Activated CD8-positive, alpha-beta memory T cell treated with anti-CD3 and anti-CD28 coated beads for 24 hours (primary cell): ENCODE measurements around the gene RIBC2.
"Not testable (repeated sequence)": the region's sequence is repeated elsewhere in the genome, so short reads cannot be mapped to it uniquely, and the experiment has no call there.

ENCODE experiments used
- DNase-seq: peaks from one replicate; pipeline ENCODE4 v3.0.0-alpha.2; 2020

Gene RIBC2

DNA sequence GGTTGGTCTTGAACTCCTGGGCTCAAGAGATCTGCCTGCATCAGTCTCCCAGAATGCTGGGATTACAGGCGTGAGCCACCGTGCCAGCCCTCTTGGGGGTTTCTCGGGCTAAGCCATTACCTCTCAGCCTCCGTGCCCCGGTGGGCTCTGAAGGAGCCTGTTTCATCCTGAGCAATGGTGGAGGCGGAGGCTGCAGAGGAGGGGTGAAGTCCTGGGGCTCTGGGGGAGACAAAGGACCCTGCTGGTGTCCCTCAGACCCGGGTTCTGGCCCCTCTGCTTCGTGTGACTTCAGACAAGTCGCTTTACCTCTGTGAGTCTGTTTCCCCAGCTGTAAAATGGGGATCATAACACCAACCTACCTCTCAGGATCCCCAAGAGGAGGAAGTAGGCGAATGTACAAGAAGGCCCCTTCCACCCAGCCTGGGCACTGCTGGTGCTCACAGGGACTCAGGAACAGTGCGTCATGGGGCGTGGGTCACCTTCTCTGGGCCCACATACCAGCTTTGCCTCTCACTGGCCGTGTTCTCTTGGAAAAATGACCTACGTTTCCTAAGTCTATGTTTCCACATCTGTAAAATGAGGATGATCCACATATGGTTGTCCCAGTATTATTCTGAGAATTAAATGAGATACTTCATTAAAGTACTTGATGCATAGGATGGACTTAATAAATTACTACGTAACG, 36.8 kb downstream of the RIBC2 start:
- DNase-seq = no peak

DNA sequence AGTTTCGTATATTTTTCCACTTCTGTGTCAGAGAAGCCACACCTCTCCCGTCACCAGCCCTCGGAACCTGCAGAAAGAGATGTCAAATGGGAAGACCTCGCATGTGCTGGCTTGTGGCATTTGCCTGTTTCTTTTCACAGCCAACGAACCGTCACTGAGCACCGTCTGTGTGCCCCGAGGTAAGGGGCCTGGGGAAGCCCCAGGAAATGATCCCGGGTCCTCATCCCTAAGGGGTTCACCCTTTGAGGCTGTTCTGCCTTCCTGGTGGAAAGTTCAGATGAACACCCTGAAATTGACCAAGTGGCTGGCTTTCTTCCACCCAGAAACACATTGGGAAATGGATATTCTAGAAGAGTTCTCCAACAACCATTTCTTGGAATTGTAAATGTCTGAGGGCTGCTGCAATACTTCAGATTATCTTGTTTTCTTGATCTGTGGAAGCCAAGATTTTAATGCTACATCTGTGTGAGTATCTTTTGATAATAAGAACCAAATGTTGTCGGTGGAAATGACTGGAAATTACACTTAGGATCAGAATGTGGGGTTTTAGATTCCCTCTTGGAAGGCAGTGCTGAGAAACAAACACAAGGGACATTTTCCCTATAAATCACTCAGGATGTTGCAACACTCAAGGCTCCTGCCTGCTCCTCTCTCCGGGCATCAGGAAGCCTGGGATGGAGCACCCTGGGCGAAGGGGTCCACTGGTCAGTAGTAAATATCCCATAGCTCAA, 37.6 kb downstream of the RIBC2 start:
- DNase-seq = no peak

DNA sequence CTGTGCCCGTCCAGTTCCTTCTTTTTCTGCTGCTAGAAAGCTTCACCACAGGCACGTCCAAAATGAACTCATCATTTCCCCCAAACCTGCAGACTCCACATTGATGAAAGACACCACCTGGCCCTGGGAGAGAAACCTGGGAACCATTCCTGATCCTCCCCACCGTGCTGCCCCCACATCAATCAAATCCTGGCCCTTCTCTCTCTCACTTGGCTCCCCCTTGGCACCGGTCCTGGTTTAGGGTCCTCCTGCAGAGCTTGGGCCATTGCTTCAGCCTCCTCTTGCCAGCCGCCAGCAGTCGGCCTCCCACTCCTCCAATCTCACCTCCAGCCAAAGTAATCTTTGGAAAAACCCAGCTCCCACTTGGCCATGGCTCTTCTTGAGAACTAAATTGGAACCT, 38.5 kb downstream of the RIBC2 start:
- DNase-seq = no peak

DNA sequence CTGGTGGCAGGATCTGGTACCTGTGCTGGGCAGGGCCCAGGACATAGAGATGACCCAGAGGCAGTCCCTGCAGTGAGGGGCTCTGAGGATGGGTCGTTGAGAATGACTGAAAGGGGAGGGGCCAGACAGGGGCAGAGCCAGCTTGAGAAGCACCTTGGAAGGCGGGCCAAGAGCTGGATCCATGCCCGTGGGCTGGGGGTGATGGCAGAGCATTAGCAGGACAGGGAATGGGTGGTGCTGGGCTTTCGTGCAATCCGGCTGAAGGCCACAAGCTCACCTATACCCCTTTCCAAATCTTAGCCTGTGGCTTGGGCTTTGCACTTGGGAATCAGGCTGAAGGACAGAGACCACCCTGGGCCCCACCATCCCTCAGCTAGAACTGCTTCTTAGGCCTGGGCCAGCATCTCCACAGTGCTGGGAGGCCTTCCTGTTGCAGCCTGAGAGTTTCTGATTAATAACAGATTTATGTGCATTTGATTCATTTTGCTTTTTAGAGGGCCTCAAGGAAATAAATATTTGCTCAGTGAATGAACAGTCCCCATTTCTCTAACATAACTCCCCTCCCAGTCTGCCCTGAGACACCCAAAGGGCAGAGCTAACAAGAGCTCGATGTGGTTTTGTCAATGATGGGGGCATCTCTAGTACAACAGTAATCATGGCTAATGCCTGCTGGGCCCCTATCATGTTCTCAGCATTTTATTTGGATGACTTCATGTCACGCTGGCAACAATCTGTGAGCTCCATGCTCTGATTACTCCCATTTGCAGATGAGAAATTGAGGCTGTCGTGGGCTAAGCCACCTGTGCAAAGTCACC, 39.3 kb downstream of the RIBC2 start:
- no peak for DNase-seq

DNA sequence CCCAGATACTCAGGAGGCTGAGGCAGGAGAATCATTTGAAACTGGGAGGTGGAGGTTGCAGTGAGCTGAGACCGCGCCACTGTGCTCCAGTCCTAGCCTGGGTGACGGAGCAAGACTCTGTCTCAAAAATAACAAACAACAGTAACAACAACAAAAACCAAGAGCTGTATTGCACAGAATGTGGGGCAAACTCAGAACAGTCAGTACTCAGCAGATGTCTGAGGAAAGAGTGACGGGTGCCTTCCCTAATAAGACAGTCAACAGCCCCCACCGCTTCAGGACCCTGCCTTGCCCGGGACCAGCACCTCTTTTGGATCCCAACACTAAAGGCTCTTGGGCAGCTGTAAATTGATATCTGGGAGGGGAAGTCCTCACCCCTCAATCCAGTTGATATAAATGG, 40.3 kb downstream of the RIBC2 start:
- no peak for DNase-seq

DNA sequence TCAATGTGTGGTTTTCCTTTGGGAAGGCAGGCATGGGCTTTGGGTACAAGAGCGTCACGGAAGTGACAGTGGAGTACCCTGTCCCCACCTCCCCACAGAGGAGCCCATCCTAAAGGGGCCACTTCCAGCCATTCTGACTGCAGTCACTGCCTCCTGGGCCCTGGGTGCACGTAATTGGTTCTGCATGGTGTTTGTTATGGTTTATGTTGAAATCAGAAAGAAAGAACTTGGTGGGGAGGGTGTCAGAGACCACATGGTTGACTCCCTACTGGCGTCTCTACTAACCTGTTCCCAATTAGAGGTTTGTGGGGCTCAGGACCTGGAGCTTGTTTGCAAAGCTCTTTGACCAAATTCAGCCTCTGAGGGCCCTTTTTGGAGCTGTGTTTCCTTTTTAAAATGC, 40.8 kb downstream of the RIBC2 start:
- no peak for DNase-seq

DNA sequence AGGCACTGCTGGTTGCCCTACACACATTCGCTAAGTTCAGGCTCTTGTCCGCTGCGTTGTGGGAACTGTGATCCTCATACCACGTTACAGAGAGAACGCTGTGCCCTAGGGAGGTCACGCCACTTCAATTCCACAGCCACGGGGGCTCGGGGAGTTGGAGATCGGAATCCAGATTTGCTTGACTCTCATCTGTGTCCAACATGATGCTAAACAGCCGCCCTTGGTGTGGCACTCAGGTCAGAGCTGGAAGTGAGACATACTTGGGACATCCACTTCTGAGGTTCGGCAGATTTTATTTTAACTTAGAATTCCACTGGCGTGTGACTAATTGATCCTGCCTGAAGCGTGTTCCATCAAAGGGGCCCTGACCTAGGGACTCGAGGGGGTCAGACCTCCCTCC, 41.7 kb downstream of the RIBC2 start:
- no peak for DNase-seq

DNA sequence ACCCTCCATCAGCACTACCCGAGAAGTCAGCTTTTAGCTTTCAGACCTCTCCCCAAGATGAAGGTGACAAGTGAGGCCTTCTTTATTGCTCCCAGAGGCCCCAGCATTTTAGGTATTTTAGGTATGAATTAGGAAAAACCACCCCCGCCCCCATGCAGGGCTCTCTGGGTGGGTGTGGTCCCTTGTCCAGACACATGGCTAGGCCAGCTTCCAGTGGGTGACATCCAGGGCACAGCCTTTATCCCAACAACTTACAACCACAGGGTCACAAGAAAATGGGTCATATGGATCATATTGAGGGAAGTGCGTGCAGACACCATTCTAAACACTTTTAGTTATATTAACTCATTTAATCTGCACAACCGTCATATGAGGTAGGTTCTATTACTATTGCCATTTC, 42.1 kb downstream of the RIBC2 start:
- DNase-seq = no peak

DNA sequence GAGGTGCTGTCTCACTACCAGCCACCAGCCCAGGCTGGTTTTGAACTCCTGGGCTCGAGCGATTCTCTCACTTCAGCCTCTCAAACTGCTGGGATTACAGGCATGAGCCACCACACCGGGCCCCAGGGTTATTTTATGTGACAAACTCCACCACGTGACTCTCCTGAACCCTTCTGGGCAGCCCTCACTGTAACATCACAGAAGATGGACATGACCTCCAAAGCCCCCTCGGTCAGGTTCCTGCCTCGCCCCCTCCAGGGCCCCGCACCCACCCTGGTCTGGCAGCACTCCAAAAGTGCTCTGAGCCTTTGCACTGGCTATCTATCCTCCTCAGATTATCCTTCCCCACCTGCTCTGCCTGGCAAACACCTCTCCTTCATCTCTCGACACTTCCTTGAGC, 43.3 kb downstream of the RIBC2 start:
- no peak for DNase-seq

DNA sequence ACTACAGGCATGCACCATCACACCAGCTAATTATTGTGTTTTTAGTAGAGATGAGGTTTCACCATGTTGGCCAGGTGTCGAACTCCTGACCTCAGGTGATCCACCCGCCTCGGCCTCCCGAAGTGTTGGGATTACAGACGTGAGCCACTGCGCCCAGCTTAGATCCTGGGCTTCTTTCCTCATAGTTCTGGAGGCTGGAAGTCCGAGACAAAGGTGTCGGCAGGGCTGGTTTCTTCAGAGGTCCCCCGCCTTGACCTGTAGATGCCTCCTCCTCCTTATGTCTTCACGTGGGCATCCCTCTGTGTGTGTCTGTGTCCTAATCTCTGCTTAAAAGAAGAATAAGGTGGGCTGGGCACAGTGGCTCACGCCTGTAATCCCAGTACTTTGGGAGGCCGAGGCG, 45.0 kb downstream of the RIBC2 start:
- no peak for DNase-seq

DNA sequence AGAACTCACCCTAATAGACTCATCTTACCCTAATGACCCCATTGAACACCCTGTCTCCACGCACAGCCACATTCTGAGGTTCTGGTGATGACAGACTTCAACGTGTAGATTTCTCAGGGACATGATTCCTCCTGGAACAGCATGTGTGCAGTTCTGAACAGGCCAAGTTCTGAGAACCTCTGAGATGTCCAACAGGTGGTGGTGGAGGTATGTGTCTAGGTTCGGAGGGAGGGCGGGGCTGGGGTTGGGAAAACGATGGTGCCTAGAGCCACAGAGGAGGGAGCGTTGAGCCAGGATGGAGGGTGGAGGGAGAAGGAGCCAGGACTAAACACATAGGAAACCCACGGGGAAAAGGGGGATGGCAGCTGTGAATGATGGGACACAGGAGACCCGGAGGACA, 45.7 kb downstream of the RIBC2 start:
- no peak for DNase-seq

DNA sequence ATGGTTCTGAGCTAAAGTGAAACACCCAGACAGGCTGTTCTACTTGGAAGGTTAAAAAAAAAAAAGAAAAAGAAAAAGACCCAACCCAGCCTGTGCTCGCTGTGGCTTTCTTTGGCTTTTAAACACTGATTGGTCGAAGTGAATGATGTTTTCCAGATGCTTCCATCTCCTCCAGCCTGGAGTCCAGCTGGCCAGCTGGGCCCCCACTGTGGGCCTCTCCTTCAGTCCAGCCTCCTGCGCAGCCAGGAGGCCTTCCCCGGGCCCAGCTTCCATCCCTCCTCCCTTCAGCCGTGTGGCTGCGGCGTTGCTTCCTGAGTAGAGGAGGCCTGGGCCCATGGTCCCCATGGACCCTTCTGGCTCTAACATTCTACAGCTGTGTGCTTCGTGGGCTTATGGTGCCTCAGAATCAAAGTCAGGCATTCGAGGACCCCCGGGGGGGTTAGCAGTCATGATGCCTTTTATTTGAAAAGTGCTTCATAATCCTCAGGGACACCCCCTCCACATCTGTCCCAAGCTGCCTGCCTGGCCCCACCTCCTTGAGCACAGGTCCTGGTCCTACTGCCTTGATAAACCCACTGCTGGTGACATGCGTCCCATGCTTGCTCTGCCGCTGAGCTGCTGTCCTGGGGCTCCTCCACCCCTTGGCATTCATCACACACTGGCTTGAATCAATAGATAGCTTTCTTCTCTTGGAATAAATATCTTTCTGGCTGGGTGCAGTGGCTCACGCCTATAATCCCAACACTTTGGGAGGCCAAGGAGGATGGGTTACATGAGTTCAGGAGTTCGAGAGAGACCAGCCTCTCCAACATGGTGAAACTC, 47.0 kb downstream of the RIBC2 start:
- DNase-seq = no peak

DNA sequence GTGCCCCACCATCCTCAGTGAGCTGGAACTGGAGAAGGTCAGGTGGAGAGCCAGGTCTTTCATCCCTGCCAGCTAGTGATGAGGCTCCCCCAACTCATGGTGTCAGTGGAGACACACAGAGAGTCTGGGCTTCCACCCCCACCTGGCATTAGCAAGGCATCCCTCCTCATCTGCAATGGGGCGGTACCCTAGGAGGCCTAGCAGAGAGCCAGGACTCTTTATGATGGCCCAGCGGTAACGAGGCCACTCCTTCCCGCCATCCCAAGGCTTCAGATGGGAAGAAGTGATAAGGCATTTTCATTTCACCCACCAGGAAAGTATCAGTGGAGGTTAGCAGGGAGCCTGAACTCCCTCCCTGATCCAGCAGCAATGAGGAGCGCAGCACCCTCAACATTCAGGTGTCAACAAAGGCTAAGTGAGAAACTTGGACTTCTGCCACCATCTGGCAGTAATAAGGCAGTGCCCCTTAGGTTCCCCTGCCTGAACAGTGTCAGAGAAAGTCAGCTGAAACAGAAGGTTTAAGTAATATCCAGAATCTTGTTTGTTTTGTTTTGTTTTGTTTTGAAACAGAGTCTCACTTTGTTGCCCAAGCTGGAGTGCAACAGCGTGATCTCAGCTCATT, 48.7 kb downstream of the RIBC2 start:
- no peak for DNase-seq

DNA sequence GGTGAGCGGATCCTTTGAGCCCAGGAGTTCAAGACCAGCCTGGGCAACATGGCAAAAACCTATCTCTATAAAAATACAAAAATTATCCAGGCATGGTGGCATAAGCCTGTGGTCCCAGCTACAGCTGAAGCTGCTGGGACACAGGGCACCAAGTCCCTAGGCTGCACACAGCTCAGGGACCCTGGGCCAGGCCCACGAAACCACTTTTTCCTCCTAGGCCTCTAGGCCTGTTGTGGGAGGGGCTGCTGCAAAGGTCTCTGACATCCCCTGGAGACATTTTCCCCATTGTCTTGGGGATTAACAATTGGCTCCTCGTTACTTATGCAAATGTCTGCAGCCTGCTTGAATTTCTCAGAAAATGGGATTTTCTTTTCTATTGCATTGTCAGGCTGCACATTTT, 50.2 kb downstream of the RIBC2 start:
- not testable (repeated sequence) for DNase-seq

DNA sequence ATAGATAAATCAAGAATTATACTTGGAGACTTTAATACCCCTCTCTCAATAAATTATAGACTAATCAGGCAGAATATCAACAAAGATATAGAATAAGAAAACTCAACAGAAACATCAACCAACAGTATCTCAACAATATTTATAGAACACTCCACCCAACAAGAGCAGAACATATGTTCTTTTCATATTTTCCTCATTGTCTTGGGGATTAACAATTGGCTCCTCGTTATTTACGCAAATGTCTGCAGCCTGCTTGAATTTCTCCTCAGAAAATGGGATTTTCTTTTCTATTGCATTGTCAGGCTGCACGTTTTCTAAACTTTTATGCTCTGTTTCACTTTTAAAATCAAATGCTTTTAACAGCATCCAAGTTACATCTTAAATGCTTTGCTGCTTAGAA, 52.1 kb downstream of the RIBC2 start:
- no peak for DNase-seq

DNA sequence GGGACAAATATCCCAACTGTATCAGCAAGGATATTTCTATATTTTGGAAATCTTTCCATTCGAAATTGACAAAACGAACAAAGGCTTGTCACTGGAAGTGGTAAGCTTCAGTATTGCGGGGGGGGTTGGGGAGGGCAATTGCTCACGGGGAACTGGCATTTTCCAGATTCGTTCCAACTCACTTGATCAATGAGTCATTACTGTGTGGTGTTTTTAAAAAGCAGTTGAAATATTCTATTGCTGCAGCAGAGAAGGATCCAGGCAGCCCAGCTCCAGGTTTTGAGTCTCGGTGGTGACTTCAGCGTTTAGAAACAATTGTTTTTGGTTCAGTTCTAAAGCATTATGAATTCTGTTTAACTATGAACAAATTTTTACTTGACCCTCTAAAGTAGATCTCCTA, 55.4 kb downstream of the RIBC2 start:
- DNase-seq = no peak

DNA sequence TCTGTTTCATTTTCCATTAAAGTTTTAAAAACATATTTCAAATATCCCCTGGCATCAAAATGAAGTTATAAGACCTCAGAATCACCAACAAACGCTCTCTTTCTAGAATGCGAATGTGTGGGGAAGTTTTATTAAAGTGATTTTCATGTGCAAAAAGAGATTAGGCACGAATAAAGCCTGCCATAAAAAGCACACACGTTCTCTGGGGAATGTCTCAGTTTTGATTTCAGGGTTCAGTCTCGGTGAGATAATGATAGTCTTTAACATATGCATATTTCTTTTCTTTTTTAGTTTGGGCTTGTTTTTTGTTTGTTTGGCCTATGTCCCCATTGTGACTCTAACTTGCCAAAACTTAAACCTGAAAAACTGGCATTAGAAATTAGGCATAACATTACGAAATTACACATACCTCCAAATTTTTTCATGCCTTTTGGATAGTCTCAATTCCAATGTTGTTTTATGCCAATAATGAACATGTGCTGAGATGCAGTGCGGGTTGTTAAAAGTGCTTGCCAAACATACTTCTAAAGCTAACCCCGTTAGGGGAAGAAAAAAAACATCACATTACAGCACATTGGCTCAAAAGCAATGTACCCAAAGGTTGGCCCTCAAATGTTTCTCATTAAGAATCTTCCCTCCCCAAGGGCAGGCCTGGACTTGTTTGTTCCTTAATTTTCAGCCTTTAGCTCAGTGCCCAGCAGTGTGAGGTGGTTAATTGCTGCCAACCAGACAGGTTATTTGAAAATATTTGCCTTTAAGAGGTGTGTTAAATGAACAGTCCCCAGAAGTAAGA, 56.0 kb downstream of the RIBC2 start:
- no peak for DNase-seq

DNA sequence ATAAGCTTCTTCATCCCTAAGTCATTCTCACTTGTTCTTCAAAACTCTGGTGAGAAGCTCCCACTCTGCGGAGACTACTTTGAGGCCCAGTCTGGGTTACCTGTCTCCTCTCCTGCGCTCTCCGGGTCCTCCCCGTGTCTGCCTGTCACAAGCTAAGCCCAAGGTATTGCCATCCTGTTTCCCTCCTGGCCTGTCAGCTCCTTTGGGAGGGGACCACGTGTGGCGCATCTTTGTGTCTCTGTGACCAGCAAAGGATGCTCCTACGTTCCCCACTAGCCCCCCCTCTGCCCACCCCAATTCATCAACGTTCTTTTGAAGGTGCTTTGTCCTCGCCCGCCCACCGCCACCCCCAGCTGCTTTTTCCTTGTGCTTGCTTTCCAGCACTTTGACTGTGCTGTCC, 57.4 kb downstream of the RIBC2 start:
- DNase-seq = no peak

DNA sequence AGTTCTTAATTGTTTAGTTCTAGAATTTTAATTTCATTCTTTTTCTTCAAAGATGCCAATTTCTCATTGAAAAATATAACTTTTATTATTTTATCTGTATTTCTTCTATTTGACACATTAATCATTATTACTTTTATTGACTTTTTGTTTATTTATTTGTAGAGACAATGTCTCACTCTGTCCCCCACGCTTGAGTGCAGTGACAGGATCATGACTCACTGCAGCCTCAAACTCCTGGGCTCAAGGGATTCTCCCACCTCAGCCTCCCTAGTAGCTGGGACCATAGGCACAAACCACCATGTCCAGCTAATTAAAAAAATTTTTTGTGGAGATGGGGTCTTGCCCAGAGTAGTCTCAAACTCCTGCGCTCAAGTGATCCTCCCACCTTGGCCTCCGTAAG, 58.9 kb downstream of the RIBC2 start:
- no peak for DNase-seq

DNA sequence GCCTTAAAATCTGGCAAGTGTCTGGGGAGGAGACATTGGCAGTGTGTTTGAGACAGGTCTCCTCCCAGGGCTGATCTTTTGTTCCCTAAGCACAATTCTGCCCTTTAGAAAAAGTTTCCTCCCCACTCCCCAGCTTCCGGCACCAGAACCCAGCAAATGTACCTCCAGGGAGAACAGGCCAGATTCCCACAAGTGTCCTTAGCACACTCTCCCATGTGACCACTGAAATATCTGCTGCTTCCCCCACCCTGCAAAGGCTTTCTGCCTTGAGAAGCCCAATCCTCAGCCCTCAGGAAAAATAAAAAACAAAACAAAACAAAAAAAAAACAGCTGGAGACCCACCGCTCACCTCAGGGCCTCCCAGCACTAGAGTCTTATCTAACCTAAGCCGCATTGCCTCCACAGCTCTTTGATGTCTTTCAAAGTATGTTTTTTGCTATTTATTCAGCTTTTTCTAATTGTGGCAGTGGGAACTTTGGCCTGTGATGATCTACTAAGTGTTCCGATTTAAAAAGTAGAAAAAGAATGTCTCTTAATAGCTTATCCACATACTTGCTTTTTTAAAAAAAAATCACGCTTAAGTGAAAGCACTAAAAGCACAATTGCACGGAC, 60.2 kb downstream of the RIBC2 start:
- no peak for DNase-seq

DNA sequence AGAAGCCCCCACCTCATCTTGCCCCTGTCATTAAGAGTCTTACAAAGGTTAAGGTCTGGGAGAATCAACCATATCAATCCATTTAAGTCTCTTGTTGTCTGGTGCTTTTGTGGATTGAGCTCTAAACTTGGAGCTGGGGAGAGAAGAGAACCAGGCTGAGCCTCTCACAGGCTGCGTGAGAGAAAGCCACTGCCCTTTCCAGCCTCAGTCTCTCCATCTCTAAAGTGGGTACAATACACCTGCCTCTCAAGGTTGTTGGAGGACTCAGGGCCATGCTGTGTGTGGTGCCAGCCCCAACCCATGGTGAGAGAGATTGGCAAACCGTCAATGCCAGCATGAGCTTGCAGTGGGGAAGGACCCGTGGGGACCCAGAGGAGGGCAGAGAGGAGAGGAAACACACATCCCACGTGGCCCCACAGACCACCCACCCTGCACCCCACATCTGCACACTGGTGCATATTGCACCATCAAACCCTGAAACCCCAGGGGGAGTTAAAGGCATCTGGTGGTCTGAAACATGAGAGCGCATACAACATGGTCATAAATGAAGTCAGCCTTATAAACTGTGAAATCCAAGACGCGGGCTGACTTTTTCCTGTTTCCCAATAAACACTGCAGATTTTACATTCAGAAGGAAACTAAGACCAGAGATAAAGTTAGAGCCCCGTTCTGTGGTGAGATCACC, 61.7 kb downstream of the RIBC2 start:
- DNase-seq = no peak
